AG04450 (cell line): ENCODE measurements around the gene PRKG1. TPM values are rescaled to one million over a fixed set of nuclear protein-coding genes. Genes with fewer than 3 reads are reported as not detected.

Source experiments
- CTCF ChIA-PET: fragments of 300-600, 350-600 bp; formaldehyde crosslinking; extraction: SDS; loops from one replicate; lab custom pipeline; 2022; ENCODE audit warnings: antibody characterized with exemption, inconsistent platforms; lab: Charles Lee
- POLR2A ChIA-PET: fragments of 350-600 bp; formaldehyde crosslinking; extraction: SDS; loops from one replicate; lab custom pipeline; 2021; ENCODE audit warnings: antibody characterized with exemption, inconsistent platforms; lab: Yijun Ruan, JAX
- DNase-seq: peaks from one replicate; pipeline ENCODE4 v3.0.0-alpha.2; 2011; ENCODE audit warnings: low read depth, low spot score
- H3K27ac ChIP-seq: one replicate; pipeline ENCODE4 v1.5.1; 2012; ENCODE audit warnings: low read depth, low read length, control low read depth
- H3K27me3 ChIP-seq: one replicate; pipeline ENCODE4 v1.6.0; 2012; ENCODE audit warnings: low read length; ENCODE audit not compliant: control insufficient read depth, insufficient read depth
- H3K4me3 ChIP-seq: 2 replicates; pipeline ENCODE4 v1.5.1; 2011; ENCODE audit warnings: mild to moderate bottlenecking, low read depth, low read length, control low read depth
- H3K9me3 ChIP-seq: 2 replicates; pipeline ENCODE4 v1.5.1; 2012; ENCODE audit warnings: low read length; ENCODE audit not compliant: control insufficient read depth, insufficient read depth
- CTCF ChIP-seq: IDR thresholded peaks from 2 replicates; pipeline ENCODE4 v1.5.1; 2011; ENCODE audit warnings: low read depth, low read length, control low read depth, inconsistent platforms
- polyA plus RNA-seq: library from polyadenylated mRNA; depleted of rRNA; stranded (reverse); fragments of >200 nt; gene quantifications from 2 replicates; pipeline ENCODE4 v1.2.3, GENCODE V29; 2011

PRKG1 gene
- polyA plus RNA-seq, 1 experiment: 19.0 TPM

- ChIA-PET POLR2A (no interaction called here), CTCF (no interaction called here)
- TF ChIP-seq CTCF: no peak
- no peak overlapping the region for H3K4me3 ChIP-seq
- no peak overlapping the region for H3K27ac ChIP-seq
- DNase-seq: no peak
- H3K9me3 ChIP-seq: no peaks in the 10 kb centered on the region
- H3K27me3 ChIP-seq: no peaks in the 10 kb centered on the region
Measured at GRCh38 chr10:51615764-51616298, 541.5 kb downstream of the PRKG1 start.

DNA sequence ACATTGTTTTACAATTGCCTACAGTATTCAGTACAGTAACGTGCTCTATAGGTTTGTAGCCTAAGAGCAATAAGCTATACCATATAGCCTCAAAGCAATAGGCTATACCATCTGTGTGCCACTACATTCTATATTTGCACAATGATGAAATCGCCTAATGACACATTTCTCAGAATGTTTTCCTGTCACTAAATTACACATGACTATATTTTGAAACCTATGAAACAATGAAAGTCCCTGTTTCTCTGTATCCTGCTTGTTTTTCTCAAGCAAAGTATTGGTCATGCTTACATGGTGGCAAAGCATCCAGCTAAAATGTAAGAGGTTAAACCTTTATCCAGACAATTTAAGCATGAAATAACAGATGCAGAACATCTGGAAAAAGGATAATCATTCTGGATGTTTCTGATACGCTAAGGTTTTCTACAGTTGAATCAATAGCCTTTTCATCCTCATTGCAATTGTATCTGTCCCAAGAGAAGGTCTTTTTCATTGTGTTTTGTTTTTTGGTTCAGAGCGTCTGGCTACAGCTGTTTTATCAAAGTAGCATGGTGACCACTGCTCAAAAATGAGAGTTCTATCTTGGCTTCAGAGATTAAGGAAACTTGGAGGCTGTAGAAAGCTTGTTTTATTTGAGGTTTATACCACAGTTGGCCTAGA, 543.4 kb downstream of the PRKG1 start:
- POLR2A ChIA-PET: no interaction called here
- DNase-seq: no peak

GRCh38 chr10:51619365-51619764, 545.1 kb downstream of the PRKG1 start:
- Histone ChIP-seq H3K4me3 (no peak overlapping the region), H3K27me3 (no peaks in the 10 kb centered on the region), H3K9me3 (no peaks in the 10 kb centered on the region), H3K27ac (no peak overlapping the region)
- no peak for TF ChIP-seq CTCF
- DNase-seq: no peak
- ChIA-PET CTCF (no interaction called here), POLR2A (no interaction called here)

More for the DNA sequence above, 543.4 kb downstream of the PRKG1 start:
- CTCF ChIA-PET: no interaction called here
- H3K27ac ChIP-seq: no peak overlapping the region
- no peak for TF ChIP-seq CTCF
- no peaks in the 10 kb centered on the region for H3K9me3 ChIP-seq
- no peak overlapping the region for H3K4me3 ChIP-seq
- H3K27me3 ChIP-seq: no peaks in the 10 kb centered on the region

DNA sequence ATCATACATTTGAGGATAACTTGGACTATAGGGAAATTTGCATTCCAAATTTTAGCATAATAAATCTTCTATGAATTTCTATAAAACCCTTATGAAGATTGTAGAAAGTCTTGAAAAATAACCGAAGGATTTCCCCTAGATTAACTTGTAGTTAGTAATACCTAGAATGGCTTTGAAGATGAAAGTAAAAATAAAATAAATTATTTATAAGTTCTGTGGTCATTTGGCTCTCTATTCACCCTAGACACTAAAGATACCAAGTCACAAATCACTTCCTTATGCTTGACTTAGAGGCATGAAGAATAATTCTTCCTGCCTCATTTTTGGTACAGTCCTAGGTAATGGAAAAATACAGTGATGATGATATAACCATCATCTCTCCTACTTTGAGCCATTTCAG, 545.8 kb downstream of the PRKG1 start:
- Histone ChIP-seq H3K27me3 (no peaks in the 10 kb centered on the region), H3K4me3 (no peak overlapping the region), H3K27ac (no peak overlapping the region), H3K9me3 (no peaks in the 10 kb centered on the region)
- ChIA-PET CTCF (no interaction called here), POLR2A (no interaction called here)
- DNase-seq: no peak
- no peak for TF ChIP-seq CTCF

DNA sequence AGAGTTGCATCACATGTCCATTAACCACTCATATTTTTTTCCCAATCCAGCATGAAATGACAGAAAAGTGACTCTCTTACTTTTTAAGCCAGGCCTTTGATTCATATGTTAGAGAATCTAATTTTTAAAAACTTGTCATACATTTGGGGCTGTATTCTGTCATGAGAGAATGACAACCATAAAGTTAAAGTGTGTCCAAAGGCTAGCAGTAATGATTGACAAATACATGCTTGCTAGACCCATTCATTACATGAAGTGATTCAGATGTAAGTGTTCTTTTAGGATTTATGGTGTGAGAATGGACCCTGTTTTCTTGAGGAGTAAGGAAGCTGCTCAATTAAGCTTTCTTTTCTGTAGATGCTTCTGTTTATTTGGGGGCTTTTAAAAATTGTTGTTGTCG, 549.7 kb downstream of the PRKG1 start:
- Histone ChIP-seq H3K9me3 (no peaks in the 10 kb centered on the region), H3K27ac (no peak overlapping the region), H3K27me3 (no peaks in the 10 kb centered on the region), H3K4me3 (no peak overlapping the region)
- ChIA-PET POLR2A (no interaction called here), CTCF (interaction anchor here (0.7 kb wide), 1 partner anchor 20 kb away, joined by 3 read pairs; no protein-coding TSS in a partner anchor)
- no peak for TF ChIP-seq CTCF
- no peak for DNase-seq
